ENCODE data around the gene KIRREL3. TPM values are rescaled to one million over a fixed set of nuclear protein-coding genes. Genes with fewer than 3 reads are reported as not detected.

The KIRREL3 gene
- polyA plus RNA-seq, 1 donor, result 2.1 TPM

DNA sequence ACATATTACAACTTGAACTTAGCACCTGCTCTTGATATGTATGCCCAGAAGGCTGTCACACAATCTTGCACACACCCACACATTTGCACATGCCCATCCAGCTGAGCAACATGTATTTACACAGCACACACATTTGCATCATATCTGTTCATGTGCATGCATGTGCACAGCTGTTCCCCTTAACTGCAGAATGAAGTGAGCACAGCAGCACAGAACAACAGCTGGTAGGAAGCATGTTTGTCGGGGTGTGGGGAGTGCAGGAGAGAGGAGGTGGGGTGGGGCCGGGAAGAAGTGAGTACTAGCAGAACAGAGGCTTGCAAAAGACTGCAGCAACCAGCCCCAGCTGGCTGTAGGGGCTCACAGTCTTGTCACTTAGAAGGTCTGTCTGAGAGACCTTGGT lies 296.5 kb downstream of the KIRREL3 start:
- no peak for DNase-seq

DNA sequence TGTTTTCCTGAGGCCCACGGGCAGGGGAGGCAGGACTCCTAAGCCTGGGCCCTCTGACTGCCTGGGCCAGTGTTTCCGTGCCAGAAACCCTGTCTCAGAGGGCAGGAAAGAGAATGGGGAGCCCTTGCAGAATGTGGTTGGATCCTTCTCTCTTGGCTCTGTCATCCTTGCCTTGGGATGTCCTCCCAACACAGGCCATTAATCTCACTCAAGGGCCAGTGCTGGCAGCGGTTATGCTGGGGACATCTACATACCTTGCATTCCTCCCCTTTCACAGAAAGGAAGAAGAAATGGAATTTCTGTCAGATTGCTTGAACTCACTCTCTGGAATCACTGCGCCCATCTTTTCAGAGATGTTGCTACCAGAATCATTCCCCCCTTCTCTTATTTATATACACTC lies 296.9 kb downstream of the KIRREL3 start:
- DNase-seq, result no peak

- DNase-seq, result no peak
These were observed 297.6 kb downstream of the KIRREL3 start for GRCh38 chr11:126702987-126703386.

DNA sequence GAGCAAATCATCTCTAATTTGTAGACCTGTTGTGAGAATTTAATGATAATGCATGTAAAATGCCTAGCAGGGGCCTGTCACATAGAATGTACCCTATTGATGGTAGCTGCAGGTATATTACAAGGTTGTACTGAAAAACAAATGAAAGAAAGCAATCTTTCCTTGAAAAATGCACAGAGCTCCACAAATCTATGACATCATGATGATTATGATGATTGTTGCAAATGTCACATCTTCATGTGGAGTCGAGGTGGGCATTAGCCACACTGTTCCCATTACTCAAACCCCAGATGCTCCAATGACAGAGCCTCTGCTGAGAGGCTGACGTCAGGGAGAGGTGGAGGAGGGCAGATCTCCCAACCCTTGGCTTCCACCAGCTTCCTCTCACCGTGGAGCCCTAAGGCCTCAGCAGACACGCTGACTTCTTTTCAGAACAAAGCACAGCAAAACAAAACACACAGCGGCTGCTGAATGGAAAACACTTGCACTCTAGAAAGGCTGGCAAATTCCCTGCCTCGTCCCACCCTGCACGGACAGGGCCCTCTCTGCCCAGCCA lies 298.3 kb downstream of the KIRREL3 start:
- no peak for DNase-seq

- no peak for DNase-seq
These were observed 299.1 kb downstream of the KIRREL3 start for GRCh38 chr11:126701520-126701897.

GRCh38 chr11:126700768-126701519 lies 299.6 kb downstream of the KIRREL3 start:
- no peak for DNase-seq

DNA sequence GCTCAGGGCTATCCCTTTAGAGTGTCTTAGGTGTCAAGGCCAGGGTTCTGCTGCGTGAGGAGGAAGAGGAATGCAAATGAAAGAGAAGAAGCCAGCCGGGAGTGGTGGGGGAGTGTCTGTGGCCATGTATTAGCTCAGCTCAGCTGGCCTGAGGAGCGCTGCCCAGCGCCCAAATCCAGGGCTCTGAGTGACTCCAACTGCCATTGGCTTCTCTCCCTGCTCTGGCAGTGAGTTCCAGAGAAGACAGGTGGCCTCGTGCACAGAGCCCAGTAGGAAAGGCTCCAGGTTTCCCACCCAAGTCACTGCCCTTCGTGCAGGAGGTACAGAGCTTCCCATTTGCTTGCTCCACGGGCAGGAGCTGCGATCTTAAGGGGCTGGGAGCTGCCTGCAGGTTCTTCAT lies 302.0 kb downstream of the KIRREL3 start:
- no peak for DNase-seq

- DNase-seq, result no peak
These were observed 302.6 kb downstream of the KIRREL3 start for GRCh38 chr11:126697936-126698335.

GRCh38 chr11:126696982-126697381 lies 303.6 kb downstream of the KIRREL3 start:
- no peak for DNase-seq

DNA sequence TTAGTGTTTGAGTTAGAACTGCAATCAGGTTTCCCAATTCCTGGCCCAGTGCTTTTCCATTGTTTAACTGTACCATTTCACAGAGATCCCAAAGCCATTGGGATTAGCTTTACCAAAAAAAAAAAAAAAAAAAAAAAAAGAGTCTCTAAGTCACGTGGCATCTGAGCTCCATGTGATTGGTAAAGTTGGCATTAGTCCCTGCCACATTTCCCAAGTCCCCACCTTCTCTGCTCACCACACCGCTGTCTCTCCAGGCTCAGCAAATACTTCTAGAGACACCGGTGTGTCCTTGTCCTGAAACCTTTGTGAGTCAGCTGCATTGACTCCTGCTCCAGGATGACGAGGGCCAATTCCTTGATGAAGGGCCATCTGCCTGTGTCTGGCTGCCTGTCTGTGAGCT lies 305.3 kb downstream of the KIRREL3 start:
- no peak for DNase-seq

GRCh38 chr11:126694065-126694625 lies 306.4 kb downstream of the KIRREL3 start:
- no peak for DNase-seq

GRCh38 chr11:126687477-126687876 lies 313.1 kb downstream of the KIRREL3 start:
- no peak for DNase-seq

DNA sequence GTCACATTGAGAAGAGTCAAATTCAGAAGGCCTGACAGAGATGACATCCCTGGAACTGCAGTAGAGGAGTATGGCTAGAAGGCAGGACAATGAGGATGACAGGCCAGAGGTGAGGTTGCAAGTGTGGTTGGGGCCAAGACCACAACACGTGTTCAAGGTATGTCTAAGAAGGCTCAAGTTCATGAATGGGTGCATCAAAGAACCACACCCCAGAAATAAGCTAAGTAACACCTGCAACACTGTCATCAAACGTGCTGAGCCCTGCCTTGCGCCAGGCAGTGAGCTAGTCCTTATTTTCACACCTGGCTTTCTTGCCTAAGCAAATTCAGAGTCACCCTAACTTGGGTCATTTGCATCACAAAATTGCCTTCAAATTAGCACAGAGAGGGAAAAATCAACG lies 313.6 kb downstream of the KIRREL3 start:
- DNase-seq, result no peak

DNA sequence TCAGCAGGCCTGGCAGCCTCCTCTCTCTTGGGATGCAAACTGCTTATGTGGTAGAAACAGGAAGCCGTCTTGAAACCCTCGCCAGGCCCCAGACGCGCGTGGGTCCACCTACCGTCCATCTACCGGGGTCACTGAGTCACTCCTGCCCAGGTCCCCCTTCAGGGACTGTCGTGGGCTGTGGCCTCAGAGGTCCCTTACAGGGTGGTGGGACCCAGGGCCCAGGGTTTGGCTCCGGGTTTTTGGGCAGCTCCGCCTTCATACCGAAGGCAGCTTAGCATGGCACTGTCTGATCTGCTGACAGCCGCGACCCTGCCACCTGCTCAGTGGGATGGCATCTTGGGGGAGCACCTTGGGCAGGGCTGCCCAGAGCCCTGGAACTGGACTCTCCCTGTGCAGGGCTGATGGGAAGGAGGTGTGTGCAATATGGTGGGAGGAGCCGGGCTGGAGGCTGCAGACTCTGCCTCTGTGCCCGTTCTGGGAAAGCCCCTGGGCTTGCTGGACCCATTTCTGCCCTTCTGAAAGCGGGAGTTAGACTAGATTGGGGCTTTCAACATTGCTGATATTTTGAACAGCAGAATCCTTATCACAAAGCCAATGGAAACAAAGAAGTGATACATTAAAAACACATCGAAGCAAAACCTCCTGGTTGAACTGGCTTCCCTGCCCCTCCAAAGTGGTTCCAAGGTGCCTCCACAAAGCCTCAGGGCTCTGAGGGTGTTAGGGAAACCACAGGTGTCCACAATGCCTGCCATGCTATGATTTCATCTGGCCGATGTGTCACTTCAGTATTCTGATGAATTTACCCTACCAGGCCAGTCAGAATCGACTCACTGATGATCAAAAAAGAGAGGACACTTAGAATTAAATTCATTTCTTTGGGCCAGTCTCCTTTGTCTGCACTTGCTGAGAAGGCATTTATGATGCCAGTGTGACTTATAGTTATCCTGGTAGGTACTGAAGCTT lies 316.5 kb downstream of the KIRREL3 start:
- DNase-seq, result no peak

DNA sequence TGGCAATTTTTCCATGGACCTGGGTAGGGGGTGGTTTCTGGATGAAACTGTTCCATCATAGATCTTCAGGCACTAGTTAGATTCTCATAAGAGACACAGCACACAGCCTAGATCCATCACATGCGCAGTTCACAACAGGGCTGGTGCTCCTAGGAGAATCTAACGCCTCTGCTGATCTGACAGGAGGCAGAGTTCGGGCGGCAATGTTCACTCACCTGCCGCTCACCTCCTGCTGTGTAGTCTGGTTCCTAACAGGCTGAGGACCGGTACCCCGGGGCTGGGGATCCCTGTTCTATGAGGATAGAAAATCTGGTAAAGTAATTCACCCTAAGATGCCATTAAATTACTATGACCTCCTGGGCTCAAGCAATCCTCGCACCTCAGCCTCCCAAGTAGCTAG lies 318.0 kb downstream of the KIRREL3 start:
- DNase-seq, result no peak

DNA sequence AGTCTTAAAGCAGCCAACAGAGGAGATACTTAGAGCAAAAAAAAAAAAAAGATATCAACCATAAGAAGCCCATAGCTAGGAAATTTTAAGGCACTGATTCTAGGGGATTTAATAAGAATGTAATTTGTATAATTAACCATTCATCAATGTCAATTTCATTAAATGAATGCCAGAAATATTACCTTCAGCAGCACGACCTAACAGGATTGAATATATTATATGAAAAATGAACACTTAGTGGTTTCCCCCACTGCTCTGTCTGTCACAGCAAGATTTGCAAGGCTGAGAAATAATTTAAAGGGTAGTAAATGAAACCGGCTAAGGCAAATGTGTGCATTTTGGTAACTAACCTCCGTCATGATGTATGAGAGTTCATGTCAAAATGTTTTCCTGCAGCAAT lies 319.9 kb downstream of the KIRREL3 start:
- DNase-seq, result no peak

- DNase-seq, result no peak
These were observed 320.4 kb downstream of the KIRREL3 start for GRCh38 chr11:126680131-126680530.

GRCh38 chr11:126679033-126679432 lies 321.5 kb downstream of the KIRREL3 start:
- DNase-seq, result no peak

DNA sequence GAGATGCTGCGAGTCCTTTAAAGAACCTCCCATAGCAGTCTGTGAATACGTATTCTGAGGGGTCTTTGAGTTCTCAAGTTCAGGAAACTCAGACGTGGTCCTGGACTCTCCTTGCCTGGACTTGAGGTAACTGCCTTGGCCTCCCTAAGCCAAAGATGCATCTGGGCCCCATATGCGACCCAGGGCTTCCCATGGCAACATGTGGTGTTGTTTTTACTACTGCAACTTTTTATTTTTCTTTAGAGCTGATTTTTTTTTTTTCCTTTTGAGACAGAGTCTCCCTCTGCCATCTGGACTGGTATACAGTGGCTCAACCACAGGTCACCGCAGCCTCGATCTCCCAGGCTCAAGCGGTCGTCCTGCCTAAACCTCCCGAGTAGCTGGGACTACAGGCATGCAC lies 324.0 kb downstream of the KIRREL3 start:
- no peak for DNase-seq

GRCh38 chr11:126673319-126673718 lies 327.3 kb downstream of the KIRREL3 start:
- DNase-seq, result no peak

DNA sequence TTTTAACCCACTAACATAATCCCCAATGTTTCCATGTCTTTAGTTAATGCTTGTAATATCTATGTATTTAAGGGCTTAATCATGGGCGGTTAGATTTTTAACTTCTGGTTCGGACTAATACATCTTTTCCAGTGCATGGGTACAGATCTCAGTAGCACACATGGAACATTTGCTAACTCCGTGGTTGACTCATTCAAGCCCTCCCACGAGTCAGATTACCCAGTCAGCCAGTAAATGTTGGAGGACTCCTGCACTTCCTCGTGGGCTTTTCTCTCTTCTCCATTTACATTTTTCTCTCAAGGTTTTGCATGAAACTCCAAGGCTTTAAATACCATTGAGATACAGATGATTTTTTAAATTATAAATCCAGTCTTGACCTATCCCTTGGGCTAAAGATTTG lies 331.2 kb downstream of the KIRREL3 start:
- no peak for DNase-seq

GRCh38 chr11:126664643-126665042 lies 335.9 kb downstream of the KIRREL3 start:
- no peak for DNase-seq

Measured in left kidney (tissue), 2 donors.